ENCODE measurements around the gene SOX4. TPM values are rescaled to one million over a fixed set of nuclear protein-coding genes. Genes with fewer than 3 reads are reported as not detected.

SOX4 gene
- total and polyA plus RNA-seq, 4 donors, result 8.2 to 61.4 (median 19.9) TPM

GRCh38 chr6:21556511-21556910, 37.0 kb upstream of the SOX4 start:
- no peak for TF ChIP-seq CTCF (IDR thresholded peaks at IDR 0.05; ENCODE audit: control extremely low read depth, extremely low read depth)
- H3K36me3 ChIP-seq (ENCODE audit: control insufficient read depth in 4 of 4, insufficient read depth in 4 of 4, low read length in 4 of 4), result no peaks in the 10 kb centered on the region
- WGBS, 2 donors, result 91 to 96% methylated on average over 6 of the region's 6 CpGs
- no peaks in the 10 kb centered on the region for H3K4me1 ChIP-seq (ENCODE audit: control insufficient read depth in 5 of 5, insufficient read depth in 5 of 5, low read length in 5 of 5)
- ATAC-seq (ENCODE audit: insufficient read depth, low FRiP score), result no peak
- H3K9ac ChIP-seq (ENCODE audit: insufficient read depth in 1 of 2, low read length in 2 of 2), result no peak overlapping the region
- H3K27me3 ChIP-seq (ENCODE audit: control insufficient read depth in 3 of 3, insufficient read depth in 3 of 3, low read length in 2 of 3), result no peaks in the 10 kb centered on the region
- H3K27ac ChIP-seq (ENCODE audit: low read depth in 1 of 2, low read length in 1 of 2), result no peak overlapping the region
- no peak for DNase-seq
- no peak overlapping the region for H3K4me3 ChIP-seq
- no peaks in the 10 kb centered on the region for H3K9me3 ChIP-seq (ENCODE audit: control insufficient read depth in 4 of 4, insufficient read depth in 3 of 4, low read length in 3 of 4)

- Histone ChIP-seq H3K9ac (ENCODE audit: insufficient read depth in 1 of 2, low read length in 2 of 2) (no peak overlapping the region), H3K36me3 (ENCODE audit: control insufficient read depth in 4 of 4, insufficient read depth in 4 of 4, low read length in 4 of 4) (no peaks in the 10 kb centered on the region), H3K4me1 (ENCODE audit: control insufficient read depth in 5 of 5, insufficient read depth in 5 of 5, low read length in 5 of 5) (no peaks in the 10 kb centered on the region), H3K27ac (ENCODE audit: low read depth in 1 of 2, low read length in 1 of 2) (no peak overlapping the region), H3K9me3 (ENCODE audit: control insufficient read depth in 4 of 4, insufficient read depth in 3 of 4, low read length in 3 of 4) (no peaks in the 10 kb centered on the region), H3K27me3 (ENCODE audit: control insufficient read depth in 3 of 3, insufficient read depth in 3 of 3, low read length in 2 of 3) (no peaks in the 10 kb centered on the region), H3K4me3 (no peak overlapping the region)
- WGBS, 2 donors, result 64 to 79% methylated on average over 5 of the region's 5 CpGs
- ATAC-seq (ENCODE audit: insufficient read depth, low FRiP score) (no peak), DNase-seq (no peak)
- TF ChIP-seq CTCF (IDR thresholded peaks at IDR 0.05; ENCODE audit: control extremely low read depth, extremely low read depth), result no peak
These were observed 36.4 kb upstream of the SOX4 start for GRCh38 chr6:21556968-21557721.

- DNase-seq, result no peak
- TF ChIP-seq CTCF (IDR thresholded peaks at IDR 0.05; ENCODE audit: control extremely low read depth, extremely low read depth), result no peak
- no peaks in the 10 kb centered on the region for H3K4me1 ChIP-seq (ENCODE audit: control insufficient read depth in 5 of 5, insufficient read depth in 5 of 5, low read length in 5 of 5)
- H3K9me3 ChIP-seq (ENCODE audit: control insufficient read depth in 4 of 4, insufficient read depth in 3 of 4, low read length in 3 of 4), result no peaks in the 10 kb centered on the region
- WGBS, 2 donors, result 84 to 88% methylated on average over 3 of the region's 3 CpGs
- no peak overlapping the region for H3K4me3 ChIP-seq
- H3K9ac ChIP-seq (ENCODE audit: insufficient read depth in 1 of 2, low read length in 2 of 2), result no peak overlapping the region
- ATAC-seq (ENCODE audit: insufficient read depth, low FRiP score), result no peak
- H3K27ac ChIP-seq (ENCODE audit: low read depth in 1 of 2, low read length in 1 of 2), result no peak overlapping the region
- no peaks in the 10 kb centered on the region for H3K27me3 ChIP-seq (ENCODE audit: control insufficient read depth in 3 of 3, insufficient read depth in 3 of 3, low read length in 2 of 3)
- no peaks in the 10 kb centered on the region for H3K36me3 ChIP-seq (ENCODE audit: control insufficient read depth in 4 of 4, insufficient read depth in 4 of 4, low read length in 4 of 4)
These were observed 34.3 kb upstream of the SOX4 start for GRCh38 chr6:21559238-21559637.

- no peaks in the 10 kb centered on the region for H3K9me3 ChIP-seq (ENCODE audit: control insufficient read depth in 4 of 4, insufficient read depth in 3 of 4, low read length in 3 of 4)
- H3K36me3 ChIP-seq (ENCODE audit: control insufficient read depth in 4 of 4, insufficient read depth in 4 of 4, low read length in 4 of 4), result no peaks in the 10 kb centered on the region
- no peak overlapping the region for H3K4me3 ChIP-seq
- no peak for TF ChIP-seq CTCF (IDR thresholded peaks at IDR 0.05; ENCODE audit: control extremely low read depth, extremely low read depth)
- WGBS, 2 donors, result 85 to 90% methylated on average over 2 of the region's 2 CpGs
- no peak for DNase-seq
- ATAC-seq (ENCODE audit: insufficient read depth, low FRiP score), result no peak
- no peaks in the 10 kb centered on the region for H3K27me3 ChIP-seq (ENCODE audit: control insufficient read depth in 3 of 3, insufficient read depth in 3 of 3, low read length in 2 of 3)
- no peaks in the 10 kb centered on the region for H3K4me1 ChIP-seq (ENCODE audit: control insufficient read depth in 5 of 5, insufficient read depth in 5 of 5, low read length in 5 of 5)
- no peak overlapping the region for H3K27ac ChIP-seq (ENCODE audit: low read depth in 1 of 2, low read length in 1 of 2)
- H3K9ac ChIP-seq (ENCODE audit: insufficient read depth in 1 of 2, low read length in 2 of 2), result no peak overlapping the region
These were observed 33.3 kb upstream of the SOX4 start for GRCh38 chr6:21560249-21560648.

Data from lung (tissue), 12 donors.